ENCODE measurements around the gene PABPN1.

The PABPN1 gene

GRCh38 chr14:23326491-23327332 is 5.5 kb downstream of the PABPN1 start:
- in situ Hi-C loops (cut with MboI; ENCODE audit: low sequenced_read_pairs), result no loop called here

- in situ Hi-C loops (cut with MboI; ENCODE audit: low sequenced_read_pairs), result no loop called here
These were observed 6.9 kb downstream of the PABPN1 start for GRCh38 chr14:23327947-23328744.

- in situ Hi-C loops (cut with MboI; ENCODE audit: low sequenced_read_pairs), result no loop called here
These were observed 14.4 kb downstream of the PABPN1 start for GRCh38 chr14:23335623-23336022.

- in situ Hi-C loops (cut with MboI; ENCODE audit: low sequenced_read_pairs), result no loop called here
These were observed 18.4 kb downstream of the PABPN1 start for GRCh38 chr14:23339506-23340268.

GRCh38 chr14:23344481-23344880 is 23.2 kb downstream of the PABPN1 start:
- in situ Hi-C loops (cut with MboI; ENCODE audit: low sequenced_read_pairs), result no loop called here

- in situ Hi-C loops (cut with MboI; ENCODE audit: low sequenced_read_pairs), result no loop called here
These were observed 24.9 kb downstream of the PABPN1 start for GRCh38 chr14:23345987-23346692.

GRCh38 chr14:23346693-23347405 is 25.6 kb downstream of the PABPN1 start:
- in situ Hi-C loops (cut with MboI; ENCODE audit: low sequenced_read_pairs), result no loop called here

GRCh38 chr14:23347406-23348296 is 26.4 kb downstream of the PABPN1 start:
- in situ Hi-C loops (cut with MboI; ENCODE audit: low sequenced_read_pairs), result no loop called here

GRCh38 chr14:23348297-23348655 is 27.0 kb downstream of the PABPN1 start:
- in situ Hi-C loops (cut with MboI; ENCODE audit: low sequenced_read_pairs), result no loop called here

- in situ Hi-C loops (cut with MboI; ENCODE audit: low sequenced_read_pairs), result no loop called here
These were observed 28.0 kb downstream of the PABPN1 start for GRCh38 chr14:23349156-23349845.

- in situ Hi-C loops (cut with MboI; ENCODE audit: low sequenced_read_pairs), result no loop called here
These were observed 30.6 kb downstream of the PABPN1 start for GRCh38 chr14:23351681-23352505.

GRCh38 chr14:23352506-23353432 is 31.5 kb downstream of the PABPN1 start, which contains the start of gene SLC22A17:
SLC22A17 (minus strand) TSS chr14:23352887.
- in situ Hi-C loops (cut with MboI; ENCODE audit: low sequenced_read_pairs), result no loop called here

- in situ Hi-C loops (cut with MboI; ENCODE audit: low sequenced_read_pairs), result no loop called here
These were observed 32.1 kb downstream of the PABPN1 start for GRCh38 chr14:23353433-23353780.

GRCh38 chr14:23354990-23355389 is 33.7 kb downstream of the PABPN1 start:
- in situ Hi-C loops (cut with MboI; ENCODE audit: low sequenced_read_pairs), result no loop called here

GRCh38 chr14:23355871-23356435 is 34.7 kb downstream of the PABPN1 start:
- in situ Hi-C loops (cut with MboI; ENCODE audit: low sequenced_read_pairs), result no loop called here

GRCh38 chr14:23356662-23357061 is 35.4 kb downstream of the PABPN1 start:
- in situ Hi-C loops (cut with MboI; ENCODE audit: low sequenced_read_pairs), result no loop called here
